GM19452 (cell line): ENCODE measurements around the gene ERP44.
"Not testable (repeated sequence)": the region's sequence is repeated elsewhere in the genome, so short reads cannot be mapped to it uniquely, and the experiment has no call there.

Source experiments
- ATAC-seq: cut with Tn5 transposase; IDR thresholded peaks from one replicate; pipeline ENCODE4 v1.9.1; 2021; ENCODE audit not compliant: unreplicated experiment

ERP44 gene

GRCh38 chr9:100019541-100019940 lies 79.3 kb downstream of the ERP44 start:
- ATAC-seq, result no peak

- ATAC-seq, result no peak
Measured at GRCh38 chr9:100014846-100015245, 84.0 kb downstream of the ERP44 start.

- no peak for ATAC-seq
Measured at GRCh38 chr9:100013573-100013972, 85.2 kb downstream of the ERP44 start.

- ATAC-seq, result no peak
Measured at GRCh38 chr9:100012279-100012678, 86.5 kb downstream of the ERP44 start.

- no peak for ATAC-seq
Measured at GRCh38 chr9:100011062-100011681, 87.6 kb downstream of the ERP44 start.

- ATAC-seq, result no peak
Measured at GRCh38 chr9:99999797-100000196, 99.0 kb downstream of the ERP44 start.

GRCh38 chr9:99998866-99999265 lies 99.9 kb downstream of the ERP44 start:
- ATAC-seq, result no peak

GRCh38 chr9:99998266-99998665 lies 100.5 kb downstream of the ERP44 start:
- ATAC-seq, result no peak

GRCh38 chr9:99990508-99990907 lies 108.3 kb downstream of the ERP44 start:
- not testable (repeated sequence) for ATAC-seq

- ATAC-seq, result no peak
Measured at GRCh38 chr9:99986642-99987041, 112.2 kb downstream of the ERP44 start.

- ATAC-seq, result no peak
Measured at GRCh38 chr9:99980598-99980997, 118.2 kb downstream of the ERP44 start.

GRCh38 chr9:99978221-99978620 lies 120.6 kb downstream of the ERP44 start:
- ATAC-seq, result no peak

GRCh38 chr9:99977033-99977792 lies 121.6 kb downstream of the ERP44 start:
- no peak for ATAC-seq

GRCh38 chr9:99973455-99973854 lies 125.3 kb downstream of the ERP44 start:
- ATAC-seq, result no peak

GRCh38 chr9:99971410-99971809 lies 127.4 kb downstream of the ERP44 start:
- ATAC-seq, result no peak

- no peak for ATAC-seq
Measured at GRCh38 chr9:99970481-99970880, 128.3 kb downstream of the ERP44 start.

- ATAC-seq, result no peak
Measured at GRCh38 chr9:99967457-99967856, 131.3 kb downstream of the ERP44 start.

- ATAC-seq, result no peak
Measured at GRCh38 chr9:99966716-99967115, 132.1 kb downstream of the ERP44 start.

GRCh38 chr9:99966001-99966400 lies 132.8 kb downstream of the ERP44 start:
- ATAC-seq, result no peak

- ATAC-seq, result no peak
Measured at GRCh38 chr9:99964336-99964735, 134.5 kb downstream of the ERP44 start.

GRCh38 chr9:99962680-99963261 lies 136.0 kb downstream of the ERP44 start:
- ATAC-seq, result no peak

- no peak for ATAC-seq
Measured at GRCh38 chr9:99955606-99956005, 143.2 kb downstream of the ERP44 start.
